HG02943 (cell line): ENCODE measurements around the gene ROR2.

Source experiments
- ATAC-seq: cut with Tn5 transposase; IDR thresholded peaks from one replicate; pipeline ENCODE4 v1.9.1; 2021; ENCODE audit warnings: mild to moderate bottlenecking, low read depth, moderate library complexity; ENCODE audit not compliant: unreplicated experiment

Gene ROR2

DNA sequence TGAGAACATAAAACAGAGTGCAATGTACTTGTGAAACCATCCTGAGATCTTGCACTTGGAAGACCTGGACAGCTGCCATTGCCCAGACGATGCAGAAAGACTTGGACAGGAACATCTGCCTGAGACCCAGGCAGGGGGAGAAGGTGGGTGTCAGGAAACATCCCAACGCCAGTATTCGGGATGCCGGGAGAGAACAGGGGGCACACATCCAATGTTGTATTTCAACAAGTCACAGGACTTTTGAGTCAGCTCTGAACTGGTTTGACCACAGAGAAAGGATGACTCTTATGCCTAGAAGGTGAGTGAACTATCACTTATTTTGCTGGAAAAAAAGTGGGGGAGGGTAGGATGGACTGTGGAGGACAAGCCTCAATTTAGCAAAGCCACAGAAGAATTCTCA is 124.6 kb downstream of the ROR2 start:
- ATAC-seq, result no peak

DNA sequence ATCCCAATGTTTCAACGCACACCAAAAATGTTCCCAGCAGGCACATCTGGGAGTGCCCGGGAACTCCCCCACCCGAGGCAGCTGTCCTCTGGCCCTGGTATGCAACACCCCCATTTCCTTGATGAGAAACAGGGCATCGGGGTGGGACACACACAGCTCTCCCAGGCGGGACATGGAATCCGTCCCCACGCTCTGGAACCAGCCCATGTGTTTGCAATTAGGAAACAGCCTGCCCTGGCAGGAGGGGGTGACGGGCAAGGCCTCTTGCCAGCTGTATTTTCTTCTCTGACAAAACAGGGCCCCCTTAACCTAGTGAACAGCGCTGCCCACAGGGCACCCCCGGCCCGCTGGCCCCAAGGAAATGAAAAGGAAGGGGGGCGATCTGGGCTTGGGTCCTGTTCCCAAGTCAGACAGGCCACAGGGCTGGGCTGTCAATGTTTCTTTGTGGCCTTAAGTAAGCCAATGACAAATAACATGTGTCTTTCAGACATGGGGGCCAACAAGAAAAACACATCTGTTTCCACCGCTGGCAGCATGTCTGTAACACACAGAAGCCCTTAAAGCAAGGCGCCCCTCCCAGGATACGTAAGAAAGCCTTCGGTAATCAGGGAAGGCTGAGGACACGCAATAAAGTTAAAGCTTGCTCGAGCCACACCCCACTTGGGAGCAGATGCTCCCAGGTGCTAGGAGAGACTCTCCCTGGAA is 125.3 kb downstream of the ROR2 start:
- no peak for ATAC-seq

DNA sequence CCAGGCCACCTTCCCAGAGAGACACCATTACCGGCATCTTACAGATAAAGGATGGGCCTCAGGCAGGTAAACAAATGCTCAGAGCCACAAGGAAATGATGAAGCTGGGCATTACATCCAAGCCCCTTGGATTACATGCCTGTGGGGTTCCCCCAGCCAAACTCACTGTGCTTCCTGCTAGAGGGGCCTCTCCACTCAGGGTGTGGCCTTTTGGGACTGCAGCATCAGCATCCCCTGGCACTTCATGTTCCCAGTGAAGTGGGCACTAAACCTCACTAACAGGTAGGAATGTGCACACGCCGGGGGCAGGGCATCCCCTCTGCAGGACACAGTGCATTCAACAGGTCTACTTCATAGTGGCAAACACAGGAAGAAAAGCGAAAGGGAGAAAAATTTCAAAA is 125.9 kb downstream of the ROR2 start:
- no peak for ATAC-seq

DNA sequence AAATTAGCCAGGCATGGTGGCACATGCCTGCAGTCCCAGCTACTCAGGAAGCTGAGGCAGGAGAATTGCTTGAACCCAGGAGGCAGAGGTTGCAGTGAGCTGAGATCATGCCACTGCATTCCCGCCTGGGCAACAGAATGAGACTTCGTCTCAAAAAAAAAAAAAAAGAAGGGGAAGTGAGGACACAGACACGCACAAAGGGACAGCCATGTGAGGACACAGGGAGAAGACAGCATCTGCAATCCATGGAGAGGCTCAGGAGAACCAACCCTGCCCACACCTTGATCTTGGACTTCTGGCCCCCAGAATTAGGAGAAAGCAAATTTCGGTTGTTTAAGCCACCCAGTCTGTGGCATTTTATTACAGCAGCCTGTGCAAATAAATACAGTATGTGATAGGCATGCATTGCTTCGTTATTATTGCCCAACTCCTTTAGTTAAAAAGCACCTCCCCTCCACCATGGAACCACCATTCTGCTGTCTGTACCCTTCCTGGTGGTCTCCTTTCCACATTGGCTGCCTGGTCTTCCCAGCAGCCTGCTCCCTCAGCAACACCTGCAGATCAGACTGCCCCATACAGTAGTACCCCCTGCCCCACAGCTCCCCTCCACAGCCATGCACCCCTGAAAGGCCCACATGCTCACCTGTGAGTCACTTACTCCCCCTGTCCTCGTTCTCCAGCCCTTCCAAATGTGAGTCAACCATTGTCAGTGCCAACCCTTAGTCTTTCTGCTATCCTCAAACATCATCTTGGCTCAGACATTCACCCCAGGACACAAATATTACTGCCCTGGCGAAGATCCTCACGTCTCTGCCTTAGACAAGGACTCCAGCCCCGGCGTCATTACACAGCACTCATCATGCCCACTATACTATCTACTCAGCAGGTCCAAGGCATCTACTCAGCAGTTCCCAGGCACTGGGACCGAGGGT is 128.8 kb downstream of the ROR2 start:
- no peak for ATAC-seq

DNA sequence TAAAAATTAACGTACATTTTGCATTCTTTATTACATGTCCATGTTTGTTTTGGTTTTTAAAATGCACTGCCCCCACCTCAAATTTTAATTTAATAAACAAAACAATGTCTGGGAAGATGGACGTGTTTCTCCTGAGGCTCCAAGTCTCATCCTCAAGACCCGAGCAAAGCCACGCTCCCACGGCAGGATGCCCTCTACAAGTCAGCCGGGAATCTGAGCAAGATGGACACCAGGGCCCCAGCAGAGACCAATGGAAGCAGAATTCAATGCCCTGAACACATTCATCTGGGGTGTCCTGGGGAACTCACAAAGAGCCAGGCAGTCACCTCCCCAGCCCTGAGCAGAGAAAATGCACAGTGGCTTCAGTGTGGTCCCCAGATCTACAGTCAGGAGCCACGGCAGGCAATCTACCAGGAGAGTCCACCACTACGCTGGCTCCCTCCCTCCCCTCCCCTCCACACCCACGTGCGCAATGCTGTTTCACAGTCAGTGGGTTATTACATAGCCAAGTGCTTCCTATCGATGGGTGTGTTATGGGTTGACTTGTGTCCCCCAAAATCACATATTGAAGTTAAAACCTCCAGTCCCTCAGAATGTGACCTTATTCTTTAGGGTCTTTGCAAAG is 129.8 kb downstream of the ROR2 start:
- no peak for ATAC-seq

DNA sequence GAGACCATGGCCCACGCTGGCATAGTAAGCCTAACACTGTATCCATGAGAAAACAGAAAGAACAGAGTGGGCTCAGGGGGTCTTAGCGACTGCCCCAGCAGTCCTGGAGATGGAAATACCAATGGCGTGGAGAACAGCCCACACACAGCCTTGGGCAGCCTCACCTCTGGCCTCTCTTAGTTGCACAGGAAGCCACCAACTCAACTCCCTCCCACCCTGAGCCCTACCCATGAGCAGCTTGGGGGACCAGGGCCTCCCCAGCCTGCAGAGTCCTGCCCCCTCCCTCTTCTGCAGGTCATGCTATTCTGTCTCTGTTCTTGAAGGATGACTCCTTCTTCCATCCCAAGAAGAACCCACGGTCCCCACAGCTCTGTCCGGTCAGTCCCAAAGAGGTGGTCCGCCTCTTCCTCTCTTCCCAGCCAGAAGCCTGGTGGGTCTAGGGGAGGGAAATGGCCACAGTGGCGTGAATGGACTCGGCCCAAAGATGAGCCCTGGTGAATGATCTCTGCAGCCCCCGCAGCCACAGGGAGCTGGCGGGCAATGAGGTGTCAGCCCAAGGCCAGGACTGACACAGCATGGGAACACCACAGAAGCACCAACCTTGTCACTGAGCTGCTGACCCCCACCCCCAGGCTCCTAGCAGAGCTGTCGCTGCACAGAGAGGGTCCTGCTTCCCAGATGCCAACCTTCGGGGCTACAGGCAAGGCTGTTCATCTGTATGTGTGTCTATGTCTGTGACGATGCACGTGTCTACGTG is 131.2 kb downstream of the ROR2 start:
- no peak for ATAC-seq

DNA sequence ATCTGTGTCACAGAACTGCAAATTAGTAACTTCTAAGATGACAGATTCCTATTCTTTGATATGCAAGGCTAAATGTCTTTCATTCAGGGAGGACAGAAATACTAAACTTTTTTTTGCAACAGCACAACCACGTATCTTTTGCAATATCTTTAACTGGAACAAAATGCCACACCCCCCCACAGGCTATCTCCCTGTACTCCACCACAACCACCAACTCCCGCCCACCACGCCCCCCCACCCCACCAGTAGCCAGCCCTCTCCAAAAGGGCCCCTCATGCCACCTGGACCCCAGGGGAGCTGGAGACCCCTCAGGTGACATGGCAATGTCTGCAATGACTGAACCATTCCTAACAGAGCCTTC is 131.8 kb downstream of the ROR2 start:
- no peak for ATAC-seq

DNA sequence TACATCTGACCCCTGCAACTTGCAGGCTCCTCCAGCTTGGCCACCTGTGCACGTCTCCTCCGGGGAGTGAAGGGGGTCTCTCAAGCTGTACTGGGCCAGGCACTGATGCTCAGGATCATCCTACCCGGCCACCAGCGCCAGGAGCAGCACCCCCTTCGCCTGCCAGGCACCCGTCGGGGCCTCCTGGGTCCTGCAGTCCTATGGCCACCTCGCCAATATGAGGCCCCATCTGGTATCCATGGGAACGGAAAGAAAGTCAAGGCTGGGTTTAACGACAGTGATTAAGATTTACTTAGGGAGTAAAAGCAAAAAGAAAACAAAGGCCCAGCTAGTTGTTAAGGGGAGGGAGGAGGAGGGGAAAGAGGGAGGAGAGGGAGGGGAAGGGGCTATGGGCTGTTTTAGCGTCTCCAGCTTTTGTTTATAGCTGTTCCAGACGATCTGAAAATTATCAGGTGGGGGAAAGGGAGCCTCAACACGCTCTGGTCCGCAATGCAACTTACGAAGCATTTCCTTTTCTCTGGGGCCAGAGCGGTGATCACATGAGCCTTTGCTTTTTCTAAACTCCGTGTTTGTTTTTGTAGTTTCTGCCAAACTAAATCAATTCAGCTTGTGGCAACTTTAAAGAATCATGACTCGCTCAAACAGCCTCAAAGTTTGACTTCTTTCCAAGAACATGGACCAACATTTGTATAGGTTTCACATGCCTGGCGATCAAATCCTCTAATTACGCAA is 132.4 kb downstream of the ROR2 start:
- ATAC-seq, result no peak

DNA sequence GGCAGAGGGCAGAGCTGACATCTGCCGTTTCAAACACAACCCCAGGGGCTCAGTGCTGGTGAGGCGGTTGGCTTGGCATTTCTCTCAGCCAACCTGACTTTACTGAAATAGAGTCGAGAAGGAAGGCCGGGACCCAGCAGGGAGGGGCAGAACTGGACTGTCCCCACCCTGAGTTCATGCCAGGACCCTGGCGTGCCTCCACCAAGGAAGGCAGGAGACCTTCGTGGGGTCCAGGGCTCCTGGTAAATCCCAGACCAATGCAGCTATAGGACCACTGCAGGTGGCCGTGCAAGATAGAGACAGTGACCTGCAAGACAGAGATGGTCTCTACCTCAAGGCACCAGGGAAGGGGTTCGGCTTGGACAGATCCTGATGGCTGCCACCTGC is 132.9 kb downstream of the ROR2 start:
- ATAC-seq, result no peak

DNA sequence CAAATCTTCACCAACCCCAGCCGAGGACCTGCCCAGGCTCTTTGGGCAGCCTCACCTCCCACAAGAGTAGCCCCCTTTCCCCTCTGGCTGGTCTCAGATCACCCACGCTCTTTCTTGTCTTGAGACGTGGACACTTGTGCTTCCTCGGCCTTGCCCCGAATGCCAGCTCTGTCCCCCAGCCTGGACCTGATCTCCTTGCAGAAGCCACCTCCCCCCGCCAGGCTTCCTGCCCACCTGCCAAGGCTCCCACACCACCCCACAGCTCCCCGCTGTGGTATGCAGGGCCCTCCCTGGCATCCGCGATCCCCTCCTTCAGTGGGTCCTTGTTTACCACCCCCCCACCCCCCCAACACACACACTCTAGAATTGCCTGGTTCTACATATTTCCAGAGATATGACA is 133.7 kb downstream of the ROR2 start:
- ATAC-seq, result no peak

DNA sequence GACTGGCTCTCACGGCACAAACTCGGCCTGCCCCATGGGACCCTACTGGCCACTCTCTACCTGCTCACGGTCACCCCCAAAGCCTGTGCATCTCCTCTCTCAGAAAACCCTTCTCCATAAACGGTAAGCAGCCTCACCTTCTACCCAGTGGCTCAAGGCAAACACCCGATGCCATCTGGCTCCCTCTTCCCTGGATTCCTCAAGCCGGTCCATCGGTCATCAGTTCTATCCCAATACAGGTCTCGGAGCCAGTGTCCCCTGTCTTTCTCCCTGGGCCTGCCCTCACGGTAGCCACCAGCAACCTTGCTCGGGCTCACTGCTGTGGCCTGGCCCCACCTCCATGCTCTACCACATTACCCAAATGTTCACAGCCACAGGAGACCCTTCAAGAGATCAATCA is 134.1 kb downstream of the ROR2 start:
- no peak for ATAC-seq

DNA sequence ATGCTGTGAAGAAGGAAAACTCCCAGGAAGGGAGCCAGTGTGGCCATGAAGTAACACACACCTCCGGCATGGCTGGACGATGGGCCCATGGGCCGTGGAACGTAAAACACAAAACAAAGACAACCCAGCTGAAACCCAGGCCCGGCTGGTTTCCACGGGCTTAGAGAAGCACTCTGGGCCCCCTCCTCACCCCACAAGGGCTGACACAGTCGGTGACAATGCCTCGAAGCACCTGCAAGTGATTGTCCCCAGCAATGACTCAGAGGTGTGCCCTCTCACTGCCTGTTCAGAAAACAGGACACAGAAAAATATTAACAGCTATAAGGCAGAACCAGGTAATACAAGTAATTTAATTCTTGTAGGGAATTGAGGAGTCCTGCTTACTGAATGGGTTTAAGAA is 135.3 kb downstream of the ROR2 start:
- ATAC-seq, result no peak

DNA sequence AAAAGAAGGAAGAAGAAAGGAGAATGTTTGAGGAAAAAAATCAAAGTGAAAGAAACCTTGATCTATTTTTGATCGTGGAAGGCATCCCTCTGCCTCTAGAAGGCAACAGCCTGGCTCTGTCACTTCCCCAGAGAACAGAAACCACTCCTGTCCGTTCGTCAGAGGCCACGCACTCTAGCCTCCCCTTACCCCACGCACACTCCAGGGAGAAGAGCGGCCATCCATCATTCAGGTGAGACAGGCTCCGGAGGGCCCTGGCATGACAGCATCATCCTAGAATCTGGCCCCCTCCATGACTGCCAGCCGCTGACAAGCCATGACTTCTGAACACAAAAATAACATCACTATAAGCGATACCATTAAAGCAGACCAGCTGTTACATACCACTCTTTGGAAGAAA is 135.8 kb downstream of the ROR2 start:
- no peak for ATAC-seq

DNA sequence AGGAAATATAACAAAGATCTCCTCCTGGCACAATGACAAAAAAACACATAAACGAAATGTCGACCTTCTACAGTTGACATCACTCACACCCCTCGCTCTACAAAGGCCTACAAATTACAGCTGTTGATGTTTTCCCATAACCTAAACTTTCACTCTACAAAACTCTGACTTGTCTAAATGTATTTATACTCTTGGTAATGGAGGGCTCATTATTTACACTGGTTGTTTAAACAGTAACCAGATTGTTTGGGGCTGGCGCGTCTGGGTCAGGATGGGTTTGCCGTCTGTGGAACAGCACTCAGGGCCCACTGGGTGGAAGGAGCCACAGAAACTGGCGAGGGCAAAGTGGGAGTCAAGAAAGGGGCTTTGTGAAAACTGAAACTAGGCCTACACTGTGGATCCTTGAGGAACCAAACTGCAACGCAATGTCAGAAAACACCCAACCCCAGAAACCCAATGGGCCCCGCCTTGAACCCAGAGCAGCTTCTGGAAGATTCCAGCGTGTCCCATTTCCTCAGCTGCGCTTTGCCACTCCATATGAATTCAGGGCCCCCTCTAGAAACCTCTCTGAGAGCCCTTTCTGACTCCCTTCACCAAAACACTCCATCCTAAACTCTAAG is 136.7 kb downstream of the ROR2 start:
- no peak for ATAC-seq

DNA sequence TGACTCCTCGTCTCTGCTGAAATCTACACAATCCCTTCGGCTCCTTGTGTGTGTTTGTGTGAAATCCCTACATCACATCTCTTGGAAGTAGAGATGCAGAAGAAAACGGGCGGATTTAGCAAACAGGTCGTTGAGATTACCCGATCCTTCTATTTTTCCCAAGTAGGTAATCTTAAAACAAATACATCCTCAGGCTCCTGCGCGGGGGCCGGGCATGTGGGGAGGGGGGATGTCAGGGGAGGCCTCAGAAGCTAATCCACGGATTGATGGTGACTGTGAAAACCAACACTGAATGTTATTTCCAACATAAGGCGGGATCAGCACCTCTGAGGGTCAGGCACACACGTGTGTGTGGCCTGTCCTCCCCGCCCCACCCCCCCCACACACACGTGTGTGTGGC is 137.8 kb downstream of the ROR2 start:
- no peak for ATAC-seq

DNA sequence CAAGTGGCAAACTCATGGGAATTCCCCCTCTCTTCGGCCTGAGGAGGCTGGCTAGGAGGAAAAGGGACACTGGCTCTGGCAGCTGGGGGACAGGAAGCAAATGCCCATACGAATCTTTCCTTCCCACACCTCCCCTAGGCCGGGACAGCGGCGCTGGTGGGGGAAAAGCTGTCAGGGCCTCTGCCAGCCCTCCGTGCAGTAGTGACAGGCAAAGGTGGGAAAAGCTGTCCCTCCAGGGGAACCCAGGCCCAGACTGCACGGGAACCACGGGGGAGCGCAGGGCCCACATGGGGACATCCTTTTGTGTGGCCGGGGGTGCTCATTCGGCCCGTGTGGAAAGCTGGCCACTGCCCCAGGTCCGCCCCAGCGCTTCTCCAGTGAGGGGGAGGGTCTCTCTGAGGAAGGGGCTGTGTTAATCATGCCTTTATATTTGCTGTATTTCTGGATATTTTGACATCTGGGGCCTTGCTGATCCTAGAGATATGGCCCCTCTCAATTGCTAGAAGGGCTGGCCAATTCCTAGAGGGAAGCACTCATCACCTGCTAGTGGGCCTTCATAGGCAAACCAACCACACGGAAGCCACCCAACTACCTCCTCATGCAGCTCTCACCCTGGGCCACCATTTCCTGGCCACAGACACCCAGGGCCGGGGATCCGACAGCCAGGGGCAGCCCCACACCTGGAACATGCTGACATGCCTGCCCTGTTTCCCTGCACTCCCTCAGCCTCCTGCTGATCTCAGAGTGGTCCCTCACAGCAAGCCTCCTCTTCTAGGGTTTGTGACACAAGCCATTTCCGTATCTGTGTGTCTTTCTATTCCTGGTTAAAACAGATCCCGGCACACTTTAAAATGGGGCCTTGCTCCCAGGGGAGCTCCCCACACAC is 138.8 kb downstream of the ROR2 start:
- ATAC-seq, result no peak

DNA sequence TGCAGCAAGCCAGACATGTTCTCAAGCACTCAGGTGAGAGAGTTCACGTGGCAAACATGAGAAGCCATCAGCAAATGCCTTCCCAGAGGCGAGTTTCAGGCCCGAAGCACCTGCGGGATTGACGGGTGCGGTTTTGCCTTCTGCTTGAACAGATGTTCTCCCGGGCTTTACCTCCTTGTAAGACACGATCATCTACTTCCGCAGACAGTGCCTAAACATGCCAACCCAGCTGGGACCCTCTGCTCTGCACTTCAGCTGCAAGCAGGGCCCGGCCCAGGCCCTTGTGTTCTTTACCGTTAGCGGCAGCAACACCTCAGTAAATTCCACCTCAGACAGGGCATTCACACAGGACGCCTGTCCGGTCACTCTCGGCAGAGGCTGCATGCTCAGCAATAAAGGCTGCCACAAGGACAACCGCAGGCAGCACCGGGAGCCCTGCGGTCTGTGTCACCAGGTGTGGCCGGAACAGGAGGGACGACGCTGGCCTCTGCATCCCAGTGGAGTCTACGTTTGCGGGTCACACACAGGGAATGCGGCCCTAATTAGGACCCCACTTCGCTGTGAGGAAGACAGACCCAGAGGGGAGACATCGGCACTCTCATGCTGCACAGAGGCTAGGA is 139.6 kb downstream of the ROR2 start:
- no peak for ATAC-seq

DNA sequence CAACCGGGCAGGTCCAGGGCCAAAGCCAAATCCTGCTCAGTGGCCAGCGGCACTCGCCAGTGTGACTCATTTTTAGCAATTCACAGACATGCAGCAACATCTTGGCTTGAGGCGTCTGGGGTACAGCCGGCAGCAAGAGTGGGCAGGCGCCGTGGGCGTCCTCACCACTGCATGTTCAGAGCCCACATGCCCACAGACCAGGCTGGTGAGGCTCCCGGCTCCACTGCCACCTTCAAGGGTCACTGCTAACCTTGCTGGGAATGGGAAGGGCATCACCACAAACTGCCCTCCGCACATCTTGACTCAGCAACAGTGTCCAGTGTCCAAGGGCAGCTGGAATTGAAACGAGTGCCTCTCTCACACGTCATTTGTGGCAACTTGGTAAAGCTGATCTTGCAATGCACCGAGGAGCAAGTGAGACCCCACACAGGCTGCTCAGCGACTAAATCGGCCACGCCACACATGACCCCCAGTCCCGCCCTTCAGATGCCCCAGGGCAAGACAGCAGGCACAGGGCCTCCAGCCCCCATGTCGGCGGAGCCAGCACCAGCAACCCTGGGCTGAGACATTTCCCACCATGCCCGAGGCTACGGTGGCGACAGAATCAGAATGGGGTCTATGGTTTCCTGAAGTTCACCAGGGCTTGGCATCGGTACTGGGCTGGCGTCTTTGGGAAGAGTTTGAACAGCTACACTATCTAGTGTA is 140.3 kb downstream of the ROR2 start:
- ATAC-seq, result no peak
